Endodermal cell (in vitro differentiated cells): ENCODE results near the gene ATP5PO. TPM values are rescaled to one million over a fixed set of nuclear protein-coding genes. Genes with fewer than 3 reads are reported as not detected.
A peak's percentile ranks its signal among the peaks of the same experiment; 100 is the strongest.
"Not testable (repeated sequence)": the region's sequence is repeated elsewhere in the genome, so short reads cannot be mapped to it uniquely, and the experiment has no call there.

Experiments used
- DNase-seq: peaks from one replicate; pipeline ENCODE4 v3.0.0-alpha.2; 2017
- H3K27ac ChIP-seq: 2 replicates; pipeline ENCODE4 v1.5.1; 2013; ENCODE audit warnings: mild to moderate bottlenecking, low read depth, low read length, moderate library complexity
- H3K27me3 ChIP-seq: 2 replicates; pipeline ENCODE4 v1.6.1; 2013; ENCODE audit warnings: mild to moderate bottlenecking, low read length, moderate library complexity; ENCODE audit not compliant: insufficient read depth, control insufficient read depth, poor library complexity, severe bottlenecking
- H3K36me3 ChIP-seq: 2 replicates; pipeline ENCODE4 v1.7.0; 2013; ENCODE audit warnings: mild to moderate bottlenecking, low read length, moderate library complexity; ENCODE audit not compliant: control insufficient read depth, insufficient read depth
- H3K4me1 ChIP-seq: one replicate; pipeline ENCODE4 v1.7.0; 2013; ENCODE audit warnings: low read length; ENCODE audit not compliant: control insufficient read depth, insufficient read depth
- H3K4me3 ChIP-seq: 2 replicates; pipeline ENCODE4 v1.5.1; 2013; ENCODE audit warnings: mild to moderate bottlenecking, low read length, moderate library complexity
- H3K9ac ChIP-seq: 2 replicates; pipeline ENCODE4 v1.6.1; 2013; ENCODE audit warnings: mild to moderate bottlenecking, low read length, moderate library complexity; ENCODE audit not compliant: poor library complexity, severe bottlenecking; ENCODE audit errors: extremely low read depth
- H3K9me3 ChIP-seq: 2 replicates; pipeline ENCODE4 v1.6.1; 2013; ENCODE audit warnings: mild to moderate bottlenecking, low read length, moderate library complexity; ENCODE audit not compliant: control insufficient read depth
- H3K27ac Mint-ChIP-seq: 2 replicates; pipeline ENCODE4 v1.8.0; 2020; ENCODE audit warnings: mixed read lengths
- H3K27me3 Mint-ChIP-seq: 2 replicates; pipeline ENCODE4 v1.8.0; 2021; ENCODE audit warnings: mild to moderate bottlenecking, mixed read lengths; ENCODE audit not compliant: insufficient read depth
- H3K36me3 Mint-ChIP-seq: 2 replicates; pipeline ENCODE4 v1.8.0; 2020; ENCODE audit warnings: low read depth, mixed read lengths
- H3K4me1 Mint-ChIP-seq: 2 replicates; pipeline ENCODE4 v1.8.0; 2020; ENCODE audit warnings: mixed read lengths
- H3K4me3 Mint-ChIP-seq: 2 replicates; pipeline ENCODE4 v1.8.0; 2020; ENCODE audit warnings: mild to moderate bottlenecking, moderate library complexity, mixed read lengths
- H3K9me3 Mint-ChIP-seq: 2 replicates; pipeline ENCODE4 v1.8.0; 2020; ENCODE audit warnings: mild to moderate bottlenecking, mixed read lengths
- CTCF ChIP-seq: fragments of 200-600 bp; sonication (generic); conservative IDR thresholded peaks from 2 replicates; pipeline ENCODE4 v1.5.0; 2021; ENCODE audit warnings: antibody characterized with exemption, mild to moderate bottlenecking
- whole genome bisulfite sequencing, 2 experiments: methylation state at CpG; one replicate each; pipeline versions ENCODE4 v1.1.5 to v1.1.7; 2013; ENCODE audit warnings: missing lambda C conversion rate in 2 of 2, mixed read lengths in 1 of 2; ENCODE audit not compliant: insufficient coverage in 1 of 2, insufficient read length in 1 of 2; 5-methylcytosine and 5-hydroxymethylcytosine counted together
- total RNA-seq, 2 donors: library from RNA; stranded (reverse); fragmentation: NEBNext Ultra II Directional in 1 of 2; extraction: Animal tissue kit (Norgen Biotek cat#: 25700) in 1 of 2; gene quantifications; 2 replicates in 1 of 2; 3 replicates in 1 of 2; pipeline ENCODE4 v1.2.1, GENCODE V29; 2021

Gene ATP5PO
- total RNA-seq, 2 donors from 2014 or later, result 223 to 252 TPM

DNA sequence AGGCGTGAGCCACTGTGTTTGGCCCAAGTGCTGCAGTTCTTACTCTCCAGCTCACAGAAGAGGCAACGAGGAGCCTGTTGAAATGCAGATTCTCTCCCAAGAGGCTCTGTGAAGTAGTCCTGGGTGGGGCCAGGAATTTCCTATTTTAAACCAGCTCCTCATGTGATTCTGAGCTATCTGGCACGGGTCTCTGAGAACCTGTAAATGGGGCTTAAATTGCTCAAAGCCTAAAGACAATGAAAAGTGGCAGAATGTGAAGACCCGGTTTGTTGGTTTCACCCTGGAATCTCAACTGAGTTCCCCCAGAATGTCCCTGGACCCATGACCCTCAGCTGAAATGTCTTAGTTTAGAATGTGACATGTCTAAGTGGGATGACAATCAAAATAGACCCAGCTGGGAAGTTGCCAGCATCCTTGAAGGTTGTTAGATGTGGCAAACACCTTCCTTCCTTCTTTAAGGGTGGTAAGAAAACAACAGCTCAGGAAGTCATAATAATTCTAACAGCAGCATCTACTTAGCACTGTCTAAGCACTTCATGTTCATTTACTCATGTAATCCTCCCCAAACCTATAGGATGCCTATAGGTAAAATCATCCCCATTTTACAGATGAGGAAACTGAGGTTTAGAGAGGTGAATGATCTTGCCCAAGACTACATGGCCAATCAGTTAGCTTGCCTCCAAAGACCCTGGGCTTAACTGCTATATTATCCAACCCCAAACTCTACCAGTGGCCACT is 20.9 kb upstream of the ATP5PO start:
- no peak overlapping the region for H3K27ac Mint-ChIP-seq
- H3K4me1 Mint-ChIP-seq, result peaks cover 9% of the 10 kb centered on the region
- peaks cover 13% of the 10 kb centered on the region for H3K27me3 ChIP-seq
- peaks cover 4% of the 10 kb centered on the region for H3K4me1 ChIP-seq
- H3K27me3 Mint-ChIP-seq, result no peaks in the 10 kb centered on the region
- peaks cover 9% of the 10 kb centered on the region for H3K9me3 Mint-ChIP-seq
- no peak overlapping the region for H3K27ac ChIP-seq
- peaks cover 30% of the 10 kb centered on the region for H3K36me3 Mint-ChIP-seq
- TF ChIP-seq CTCF, result no peak
- H3K4me3 Mint-ChIP-seq, result no peak overlapping the region
- DNase-seq, result peak; percentile 75
- 66 to 75% methylated on average over 4 of the region's 4 CpGs for WGBS, 2 experiments
- H3K4me3 ChIP-seq, result no peak overlapping the region
- peaks cover 6% of the 10 kb centered on the region for H3K9me3 ChIP-seq
- no peaks in the 10 kb centered on the region for H3K36me3 ChIP-seq
- H3K9ac ChIP-seq, result no peak overlapping the region

DNA sequence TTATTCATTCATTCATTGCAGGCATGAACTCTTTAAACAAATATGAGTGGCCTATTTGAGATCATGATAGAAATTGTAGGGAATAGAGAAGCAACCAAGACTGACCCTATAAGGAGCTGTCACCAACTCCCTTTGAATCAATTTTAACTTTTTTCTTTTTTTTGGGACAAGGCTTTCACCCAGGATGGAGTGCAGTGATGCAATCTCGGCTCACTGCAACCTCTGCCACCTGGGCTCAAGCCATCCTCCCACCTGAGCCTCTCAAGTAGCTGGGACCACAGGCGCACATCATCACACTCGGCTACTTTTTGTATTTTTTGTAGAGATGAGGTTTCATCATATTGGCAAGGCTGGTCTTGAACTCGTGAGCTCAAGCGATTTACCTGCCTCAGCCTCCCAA is 17.1 kb upstream of the ATP5PO start:
- peak overlapping the region; percentile 69 for H3K4me3 Mint-ChIP-seq

DNA sequence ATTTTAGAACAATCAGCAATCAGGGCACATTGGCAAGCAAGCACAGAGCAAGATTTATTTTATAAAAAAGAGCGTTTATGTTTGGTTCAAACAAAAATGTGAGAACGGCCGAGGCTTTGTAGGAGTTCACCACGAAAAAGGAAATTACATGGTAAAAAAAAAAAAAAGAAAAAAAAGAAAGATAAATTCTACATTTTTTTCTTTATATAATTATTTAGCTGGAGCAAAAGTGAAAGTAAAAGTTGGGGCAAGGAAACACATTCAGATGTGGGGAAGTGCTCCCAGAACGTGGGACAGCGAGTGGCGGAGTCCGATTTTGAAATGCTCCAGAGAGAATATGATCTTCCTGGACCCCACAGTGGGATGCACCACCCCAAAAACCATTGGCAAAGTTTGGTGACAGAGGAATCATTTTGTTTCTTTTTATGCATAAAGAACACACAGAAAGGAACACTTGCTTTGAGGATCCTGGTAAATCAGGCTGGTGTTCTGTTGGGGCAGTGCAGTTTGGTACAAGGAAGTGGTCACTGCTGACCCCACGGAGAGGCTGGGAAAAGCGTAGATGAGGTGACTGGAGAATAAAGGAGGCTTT is 16.3 kb upstream of the ATP5PO start:
- Mint-ChIP-seq H3K4me3 (peak overlapping the region; percentile 69), H3K27me3 (no peaks in the 10 kb centered on the region), H3K4me1 (peaks cover 9% of the 10 kb centered on the region), H3K9me3 (peaks cover 11% of the 10 kb centered on the region), H3K36me3 (peaks cover 15% of the 10 kb centered on the region), H3K27ac (peak overlapping the region; percentile 94)
- 82 to 89% methylated on average over 6 to 9 of the region's 10 CpGs for WGBS, 2 experiments
- H3K36me3 ChIP-seq, result no peaks in the 10 kb centered on the region
- TF ChIP-seq CTCF, result no peak
- H3K27ac ChIP-seq, result peak overlapping the region; percentile 87
- no peak for DNase-seq
- H3K27me3 ChIP-seq, result no peaks in the 10 kb centered on the region
- H3K4me3 ChIP-seq, result peak overlapping the region; percentile 86
- H3K4me1 ChIP-seq, result peaks cover 4% of the 10 kb centered on the region
- peak overlapping the region; percentile 74 for H3K9ac ChIP-seq
- H3K9me3 ChIP-seq, result peaks cover 6% of the 10 kb centered on the region

More for the DNA sequence above, 17.1 kb upstream of the ATP5PO start:
- peaks cover 4% of the 10 kb centered on the region for H3K4me1 ChIP-seq
- Mint-ChIP-seq H3K4me1 (peaks cover 9% of the 10 kb centered on the region), H3K9me3 (peaks cover 11% of the 10 kb centered on the region), H3K36me3 (peaks cover 15% of the 10 kb centered on the region), H3K27me3 (no peaks in the 10 kb centered on the region), H3K27ac (no peak overlapping the region)
- whole genome bisulfite sequencing, 2 experiments, result 96 to 100% methylated on average over 5 of the region's 5 CpGs
- peaks cover 6% of the 10 kb centered on the region for H3K9me3 ChIP-seq
- no peak overlapping the region for H3K9ac ChIP-seq
- H3K4me3 ChIP-seq, result peak overlapping the region; percentile 86
- no peaks in the 10 kb centered on the region for H3K27me3 ChIP-seq
- no peak for TF ChIP-seq CTCF
- DNase-seq, result no peak
- no peaks in the 10 kb centered on the region for H3K36me3 ChIP-seq
- peak overlapping the region; percentile 22 for H3K27ac ChIP-seq

- not testable (repeated sequence) for H3K4me1 Mint-ChIP-seq, H3K27me3 ChIP-seq, H3K4me1 ChIP-seq, H3K9me3 ChIP-seq, H3K27me3 Mint-ChIP-seq, H3K36me3 ChIP-seq
- Histone ChIP-seq H3K27ac (peak overlapping the region; percentile 87), H3K4me3 (peak overlapping the region; percentile 86), H3K9ac (peak overlapping the region; percentile 74)
- Mint-ChIP-seq H3K27ac (peak overlapping the region; percentile 94), H3K36me3 (peaks cover 15% of the 10 kb centered on the region), H3K4me3 (peak overlapping the region; percentile 69), H3K9me3 (peaks cover 13% of the 10 kb centered on the region)
- DNase-seq, result peak; percentile 65
- WGBS, 2 experiments, result 24 to 60% methylated on average over 2 to 6 of the region's 34 CpGs
Observed at GRCh38 chr21:33931052-33931798, 15.6 kb upstream of the ATP5PO start.
